H9 (cell line): Measurements from ENCODE around the gene SMCO4. TPM values are rescaled to one million over a fixed set of nuclear protein-coding genes. Genes with fewer than 3 reads are reported as not detected.

Source experiments
- DNase-seq: peaks from one replicate; pipeline ENCODE4 v3.0.0-alpha.2; 2017
- H2AFZ ChIP-seq: one replicate; pipeline ENCODE4 v1.6.1; 2013; ENCODE audit warnings: mild to moderate bottlenecking, low read length, control low read depth, moderate library complexity
- H2AK5ac ChIP-seq: 2 replicates; pipeline ENCODE4 v1.6.1; 2013; ENCODE audit warnings: low read length, control low read depth, mixed read lengths; ENCODE audit not compliant: insufficient read length
- H2BK120ac ChIP-seq: one replicate; pipeline ENCODE4 v1.6.1; 2013; ENCODE audit warnings: low read depth, mild to moderate bottlenecking, low read length, control low read depth, inconsistent platforms; ENCODE audit not compliant: poor library complexity, severe bottlenecking
- H2BK12ac ChIP-seq: 2 replicates; pipeline ENCODE4 v1.6.1; 2013; ENCODE audit warnings: low read length, control low read depth, mixed read lengths, low read depth; ENCODE audit not compliant: insufficient read length
- H2BK15ac ChIP-seq: 2 replicates; pipeline ENCODE4 v1.6.1; 2013; ENCODE audit warnings: low read depth, low read length, control low read depth
- H2BK20ac ChIP-seq: one replicate; pipeline ENCODE4 v1.6.1; 2013; ENCODE audit warnings: low read depth, mild to moderate bottlenecking, low read length, control low read depth, inconsistent platforms; ENCODE audit not compliant: poor library complexity, severe bottlenecking
- H2BK5ac ChIP-seq: 2 replicates; pipeline ENCODE4 v1.6.1; 2013; ENCODE audit warnings: low read length, control low read depth, mixed read lengths; ENCODE audit not compliant: insufficient read length
- H3K14ac ChIP-seq: 2 replicates; pipeline ENCODE4 v1.6.1; 2013; ENCODE audit warnings: low read length, control low read depth; ENCODE audit not compliant: insufficient read depth
- H3K18ac ChIP-seq: 2 replicates; pipeline ENCODE4 v1.6.1; 2013; ENCODE audit warnings: low read depth, mild to moderate bottlenecking, mixed read lengths, low read length, control low read depth; ENCODE audit not compliant: insufficient read length
- H3K23ac ChIP-seq: 2 replicates; pipeline ENCODE4 v1.6.1; 2013; ENCODE audit warnings: low read length, control low read depth, mixed read lengths, low read depth; ENCODE audit not compliant: insufficient read length
- H3K23me2 ChIP-seq: 2 replicates; pipeline ENCODE4 v1.6.1; 2013; ENCODE audit warnings: low read depth, mild to moderate bottlenecking, mixed read lengths, low read length, control low read depth; ENCODE audit not compliant: insufficient read length, poor library complexity, severe bottlenecking
- H3K27ac ChIP-seq: 2 replicates; pipeline ENCODE4 v1.5.1; 2013; ENCODE audit warnings: low read length, control low read depth, mixed read lengths, low read depth; ENCODE audit not compliant: insufficient read length
- H3K27me3 ChIP-seq: 2 replicates; pipeline ENCODE4 v1.6.1; 2013; ENCODE audit warnings: low read length, control low read depth, inconsistent platforms; ENCODE audit not compliant: insufficient read depth
- H3K4ac ChIP-seq: 2 replicates; pipeline ENCODE4 v1.6.1; 2013; ENCODE audit warnings: low read depth, mild to moderate bottlenecking, control low read depth, inconsistent platforms, low read length, moderate library complexity
- H3K4me1 ChIP-seq: 2 replicates; pipeline ENCODE4 v1.6.1; 2013; ENCODE audit warnings: low read length, control low read depth, inconsistent platforms; ENCODE audit not compliant: insufficient read depth
- H3K4me2 ChIP-seq: 2 replicates; pipeline ENCODE4 v1.6.1; 2013; ENCODE audit warnings: low read length, control low read depth, mixed read lengths; ENCODE audit not compliant: insufficient read length, insufficient read depth
- H3K56ac ChIP-seq: 2 replicates; pipeline ENCODE4 v1.6.1; 2013; ENCODE audit warnings: low read depth, mild to moderate bottlenecking, mixed read lengths, low read length, control low read depth; ENCODE audit not compliant: insufficient read length
- H3K79me1 ChIP-seq: 2 replicates; pipeline ENCODE4 v1.6.1; 2013; ENCODE audit warnings: low read depth, mild to moderate bottlenecking, moderate library complexity, low read length, control low read depth, inconsistent platforms; ENCODE audit not compliant: insufficient read depth, poor library complexity, severe bottlenecking
- H3K79me2 ChIP-seq: 2 replicates; pipeline ENCODE4 v1.6.1; 2013; ENCODE audit warnings: low read length, control low read depth, inconsistent platforms; ENCODE audit not compliant: insufficient read depth
- H3K9ac ChIP-seq: 2 replicates; pipeline ENCODE4 v1.6.1; 2013; ENCODE audit warnings: low read length, control low read depth, mixed read lengths; ENCODE audit not compliant: insufficient read length; ENCODE audit errors: extremely low read depth
- H3K9me3 ChIP-seq: one replicate; pipeline ENCODE4 v1.6.1; 2013; ENCODE audit warnings: low read depth, low read length, inconsistent platforms; ENCODE audit not compliant: control insufficient read depth
- H3T11ph ChIP-seq: one replicate; pipeline ENCODE4 v1.6.1; 2013; ENCODE audit warnings: mild to moderate bottlenecking, low read length, control low read depth, inconsistent platforms
- H4K20me1 ChIP-seq: one replicate; pipeline ENCODE4 v1.6.1; 2013; ENCODE audit not compliant: control insufficient read depth, insufficient read length, insufficient read depth
- H4K5ac ChIP-seq: 2 replicates; pipeline ENCODE4 v1.6.1; 2013; ENCODE audit warnings: low read depth, mild to moderate bottlenecking, mixed read lengths, low read length, control low read depth; ENCODE audit not compliant: insufficient read length
- H4K8ac ChIP-seq: replicated peaks from 2 replicates; pipeline ENCODE4 v1.6.1; 2013; ENCODE audit warnings: low read length, control low read depth, mixed read lengths, low read depth; ENCODE audit not compliant: insufficient read length
- H4K91ac ChIP-seq: 2 replicates; pipeline ENCODE4 v1.6.1; 2013; ENCODE audit warnings: low read depth, mild to moderate bottlenecking, moderate library complexity, mixed read lengths, low read length, control low read depth; ENCODE audit not compliant: insufficient read length
- H3K27ac Mint-ChIP-seq, 3 experiments: 2 replicates in 2 of 3; 3 replicates in 1 of 3; pipeline ENCODE4 v1.8.0; 2020 to 2021; ENCODE audit warnings: mixed read lengths in 3 of 3, mild to moderate bottlenecking in 1 of 3, moderate library complexity in 1 of 3
- H3K27me3 Mint-ChIP-seq: 2 replicates; pipeline ENCODE4 v1.8.0; 2021; ENCODE audit warnings: low read depth, mild to moderate bottlenecking, moderate library complexity, mixed read lengths
- H3K36me3 Mint-ChIP-seq, 3 experiments: 2 replicates in 2 of 3; 3 replicates in 1 of 3; pipeline ENCODE4 v1.8.0; 2020 to 2021; ENCODE audit warnings: low read depth in 3 of 3, mixed read lengths in 3 of 3; ENCODE audit not compliant: insufficient read depth in 1 of 3
- H3K4me1 Mint-ChIP-seq, 2 experiments: 2 replicates each; pipeline ENCODE4 v1.8.0; 2020; ENCODE audit warnings: mixed read lengths in 2 of 2
- H3K4me3 Mint-ChIP-seq, 2 experiments: 2 replicates in 1 of 2; 3 replicates in 1 of 2; pipeline ENCODE4 v1.8.0; 2020 to 2021; ENCODE audit warnings: mild to moderate bottlenecking in 2 of 2, mixed read lengths in 2 of 2, moderate library complexity in 1 of 2
- H3K9me3 Mint-ChIP-seq, 2 experiments: 2 replicates in 1 of 2; 3 replicates in 1 of 2; pipeline ENCODE4 v1.8.0; 2020; ENCODE audit warnings: mild to moderate bottlenecking in 2 of 2, mixed read lengths in 2 of 2, moderate library complexity in 1 of 2
- CTCF ChIP-seq: fragments of 200-600 bp; sonication (generic); conservative IDR thresholded peaks from 3 replicates; pipeline ENCODE4 v1.8.0; 2021; ENCODE audit warnings: antibody characterized with exemption, mild to moderate bottlenecking
- WGBS: extraction: QIAGEN DNeasy Blood & Tissue Kit; methylation state at CpG from one replicate; pipeline ENCODE4 v1.1.7; 2013; ENCODE audit warnings: missing lambda C conversion rate, low lambda C conversion rate, mixed read lengths; ENCODE audit not compliant: insufficient read length; ENCODE audit errors: extremely low coverage; 5-methylcytosine and 5-hydroxymethylcytosine counted together
- total RNA-seq: library from RNA; stranded (reverse); gene quantifications from 2 replicates; pipeline ENCODE4 v1.2.1, GENCODE V29; 2021

SMCO4 gene
- total RNA-seq, 1 experiment from 2014 or later: 35.6 TPM

GRCh38 chr11:93552874-93553273, 9.7 kb upstream of the SMCO4 start:
- Mint-ChIP-seq H3K4me3 (no peak overlapping the region), H3K4me1 (peaks cover 9% of the 10 kb centered on the region in 2 experiments), H3K27me3 (peaks cover 1% of the 10 kb centered on the region), H3K9me3 (no peaks in the 10 kb centered on the region), H3K36me3 (no peaks in the 10 kb centered on the region), H3K27ac (no peak overlapping the region)
- H2BK20ac ChIP-seq: no peak overlapping the region
- H3K23ac ChIP-seq: no peak overlapping the region
- H3K27ac ChIP-seq: no peak overlapping the region
- H3K9ac ChIP-seq: no peak overlapping the region
- H3K27me3 ChIP-seq: no peaks in the 10 kb centered on the region
- TF ChIP-seq CTCF: no peak
- no peak overlapping the region for H2AK5ac ChIP-seq
- H3K23me2 ChIP-seq: no peaks in the 10 kb centered on the region
- H3K56ac ChIP-seq: no peak overlapping the region
- H3T11ph ChIP-seq: no peak overlapping the region
- no peak overlapping the region for H3K14ac ChIP-seq
- no peak overlapping the region for H4K8ac ChIP-seq
- DNase-seq: no peak
- no peak overlapping the region for H2BK15ac ChIP-seq
- no peaks in the 10 kb centered on the region for H3K79me2 ChIP-seq
- no peak overlapping the region for H3K4me2 ChIP-seq
- H2BK12ac ChIP-seq: no peak overlapping the region
- H3K18ac ChIP-seq: no peak overlapping the region
- H3K9me3 ChIP-seq: no peaks in the 10 kb centered on the region
- H4K5ac ChIP-seq: no peak overlapping the region
- no peak overlapping the region for H4K91ac ChIP-seq
- no peaks in the 10 kb centered on the region; the same call in 1 of the 2 replicates for H3K4me1 ChIP-seq
- H2BK120ac ChIP-seq: no peak overlapping the region
- H3K79me1 ChIP-seq: no peaks in the 10 kb centered on the region
- H3K4ac ChIP-seq: no peak overlapping the region
- no peak overlapping the region for H2BK5ac ChIP-seq
- no CpG with 5 or more reads among the region's 1 CpG for WGBS
- H2AFZ ChIP-seq: no peak overlapping the region
- H4K20me1 ChIP-seq: no peaks in the 10 kb centered on the region
